Measurements from ENCODE around the gene OR4C5. TPM values are rescaled to one million over a fixed set of nuclear protein-coding genes. Genes with fewer than 3 reads are reported as not detected.
"Not testable (repeated sequence)": the region's sequence is repeated elsewhere in the genome, so short reads cannot be mapped to it uniquely, and the experiment has no call there.

Gene OR4C5
- total RNA-seq, 1 experiment from 2014 or later = not detected

- TF ChIP-seq ZNF671 (CRISPR knock-in tag; IDR thresholded peaks at IDR 0.05) (no peak), SP1 (CRISPR knock-in tag; conservative IDR thresholded peaks at IDR 0.05) (no peak), NR1H2 (CRISPR knock-in tag; IDR thresholded peaks at IDR 0.05) (no peak), CREM (CRISPR knock-in tag; IDR thresholded peaks at IDR 0.05) (no peak), PRRX2 (CRISPR knock-in tag; IDR thresholded peaks at IDR 0.05) (no peak), MLX (CRISPR knock-in tag; IDR thresholded peaks at IDR 0.05) (no peak), E2F1 (CRISPR knock-in tag; IDR thresholded peaks at IDR 0.05) (no peak), NFATC4 (CRISPR knock-in tag; IDR thresholded peaks at IDR 0.05) (no peak)
- TF ChIP-seq, protein P1, sequence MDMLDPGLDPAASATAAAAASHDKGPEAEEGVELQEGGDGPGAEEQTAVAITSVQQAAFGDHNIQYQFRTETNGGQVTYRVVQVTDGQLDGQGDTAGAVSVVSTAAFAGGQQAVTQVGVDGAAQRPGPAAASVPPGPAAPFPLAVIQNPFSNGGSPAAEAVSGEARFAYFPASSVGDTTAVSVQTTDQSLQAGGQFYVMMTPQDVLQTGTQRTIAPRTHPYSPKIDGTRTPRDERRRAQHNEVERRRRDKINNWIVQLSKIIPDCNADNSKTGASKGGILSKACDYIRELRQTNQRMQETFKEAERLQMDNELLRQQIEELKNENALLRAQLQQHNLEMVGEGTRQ (CRISPR knock-in tag; IDR thresholded peaks at IDR 0.05) = no peak
- TF ChIP-seq, protein P2, sequence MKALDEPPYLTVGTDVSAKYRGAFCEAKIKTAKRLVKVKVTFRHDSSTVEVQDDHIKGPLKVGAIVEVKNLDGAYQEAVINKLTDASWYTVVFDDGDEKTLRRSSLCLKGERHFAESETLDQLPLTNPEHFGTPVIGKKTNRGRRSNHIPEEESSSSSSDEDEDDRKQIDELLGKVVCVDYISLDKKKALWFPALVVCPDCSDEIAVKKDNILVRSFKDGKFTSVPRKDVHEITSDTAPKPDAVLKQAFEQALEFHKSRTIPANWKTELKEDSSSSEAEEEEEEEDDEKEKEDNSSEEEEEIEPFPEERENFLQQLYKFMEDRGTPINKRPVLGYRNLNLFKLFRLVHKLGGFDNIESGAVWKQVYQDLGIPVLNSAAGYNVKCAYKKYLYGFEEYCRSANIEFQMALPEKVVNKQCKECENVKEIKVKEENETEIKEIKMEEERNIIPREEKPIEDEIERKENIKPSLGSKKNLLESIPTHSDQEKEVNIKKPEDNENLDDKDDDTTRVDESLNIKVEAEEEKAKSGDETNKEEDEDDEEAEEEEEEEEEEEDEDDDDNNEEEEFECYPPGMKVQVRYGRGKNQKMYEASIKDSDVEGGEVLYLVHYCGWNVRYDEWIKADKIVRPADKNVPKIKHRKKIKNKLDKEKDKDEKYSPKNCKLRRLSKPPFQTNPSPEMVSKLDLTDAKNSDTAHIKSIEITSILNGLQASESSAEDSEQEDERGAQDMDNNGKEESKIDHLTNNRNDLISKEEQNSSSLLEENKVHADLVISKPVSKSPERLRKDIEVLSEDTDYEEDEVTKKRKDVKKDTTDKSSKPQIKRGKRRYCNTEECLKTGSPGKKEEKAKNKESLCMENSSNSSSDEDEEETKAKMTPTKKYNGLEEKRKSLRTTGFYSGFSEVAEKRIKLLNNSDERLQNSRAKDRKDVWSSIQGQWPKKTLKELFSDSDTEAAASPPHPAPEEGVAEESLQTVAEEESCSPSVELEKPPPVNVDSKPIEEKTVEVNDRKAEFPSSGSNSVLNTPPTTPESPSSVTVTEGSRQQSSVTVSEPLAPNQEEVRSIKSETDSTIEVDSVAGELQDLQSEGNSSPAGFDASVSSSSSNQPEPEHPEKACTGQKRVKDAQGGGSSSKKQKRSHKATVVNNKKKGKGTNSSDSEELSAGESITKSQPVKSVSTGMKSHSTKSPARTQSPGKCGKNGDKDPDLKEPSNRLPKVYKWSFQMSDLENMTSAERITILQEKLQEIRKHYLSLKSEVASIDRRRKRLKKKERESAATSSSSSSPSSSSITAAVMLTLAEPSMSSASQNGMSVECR (CRISPR knock-in tag; IDR thresholded peaks at IDR 0.05; ENCODE audit: borderline replicate concordance) = no peak
Observed at GRCh38 chr11:48354013-48354412, 12.3 kb downstream of the OR4C5 start (continued).

- peaks cover 66% of the 10 kb centered on the region for H3K36me3 Mint-ChIP-seq
- ATAC-seq; H3K4me1 Mint-ChIP-seq; CTCF ChIA-PET; H3K4me3 Mint-ChIP-seq; DNase-seq (ENCODE audit: low spot score); H3K27me3 Mint-ChIP-seq (ENCODE audit: low read depth); POLR2A ChIA-PET; H3K27ac Mint-ChIP-seq: not testable (repeated sequence)
- peaks cover 80% of the 10 kb centered on the region for H3K9me3 Mint-ChIP-seq
Observed at GRCh38 chr11:48346286-48346685, 20.0 kb downstream of the OR4C5 start.

- ATAC-seq; POLR2A ChIA-PET; H3K27me3 Mint-ChIP-seq (ENCODE audit: low read depth); CTCF ChIA-PET; H3K27ac Mint-ChIP-seq; H3K4me1 Mint-ChIP-seq; H3K4me3 Mint-ChIP-seq; DNase-seq (ENCODE audit: low spot score): not testable (repeated sequence)
- Mint-ChIP-seq H3K36me3 (peaks cover 58% of the 10 kb centered on the region), H3K9me3 (peaks cover 77% of the 10 kb centered on the region)
Observed at GRCh38 chr11:48342505-48342904, 23.8 kb downstream of the OR4C5 start.

- ChIA-PET CTCF (no interaction called here), POLR2A (no interaction called here)
- H3K36me3 Mint-ChIP-seq = peaks cover 55% of the 10 kb centered on the region
- H3K4me3 Mint-ChIP-seq = no peak overlapping the region
- no peaks in the 10 kb centered on the region; the same call in 1 of the 2 replicates for H3K27me3 Mint-ChIP-seq (ENCODE audit: low read depth)
- H3K27ac Mint-ChIP-seq = no peak overlapping the region
- no peaks in the 10 kb centered on the region for H3K4me1 Mint-ChIP-seq
- DNase-seq (ENCODE audit: low spot score) = no peak
- H3K9me3 Mint-ChIP-seq = peaks cover 75% of the 10 kb centered on the region
- ATAC-seq = no peak
- TF ChIP-seq ESRRA (CRISPR knock-in tag; IDR thresholded peaks at IDR 0.05; ENCODE audit: borderline replicate concordance) (no peak), JUN (CRISPR knock-in tag; IDR thresholded peaks at IDR 0.05) (no peak), NFATC4 (CRISPR knock-in tag; IDR thresholded peaks at IDR 0.05) (no peak), ELF4 (CRISPR knock-in tag; IDR thresholded peaks at IDR 0.05; ENCODE audit: low read depth) (no peak), ZNF232 (CRISPR knock-in tag; IDR thresholded peaks at IDR 0.05) (no peak)
- TF ChIP-seq, protein P3, sequence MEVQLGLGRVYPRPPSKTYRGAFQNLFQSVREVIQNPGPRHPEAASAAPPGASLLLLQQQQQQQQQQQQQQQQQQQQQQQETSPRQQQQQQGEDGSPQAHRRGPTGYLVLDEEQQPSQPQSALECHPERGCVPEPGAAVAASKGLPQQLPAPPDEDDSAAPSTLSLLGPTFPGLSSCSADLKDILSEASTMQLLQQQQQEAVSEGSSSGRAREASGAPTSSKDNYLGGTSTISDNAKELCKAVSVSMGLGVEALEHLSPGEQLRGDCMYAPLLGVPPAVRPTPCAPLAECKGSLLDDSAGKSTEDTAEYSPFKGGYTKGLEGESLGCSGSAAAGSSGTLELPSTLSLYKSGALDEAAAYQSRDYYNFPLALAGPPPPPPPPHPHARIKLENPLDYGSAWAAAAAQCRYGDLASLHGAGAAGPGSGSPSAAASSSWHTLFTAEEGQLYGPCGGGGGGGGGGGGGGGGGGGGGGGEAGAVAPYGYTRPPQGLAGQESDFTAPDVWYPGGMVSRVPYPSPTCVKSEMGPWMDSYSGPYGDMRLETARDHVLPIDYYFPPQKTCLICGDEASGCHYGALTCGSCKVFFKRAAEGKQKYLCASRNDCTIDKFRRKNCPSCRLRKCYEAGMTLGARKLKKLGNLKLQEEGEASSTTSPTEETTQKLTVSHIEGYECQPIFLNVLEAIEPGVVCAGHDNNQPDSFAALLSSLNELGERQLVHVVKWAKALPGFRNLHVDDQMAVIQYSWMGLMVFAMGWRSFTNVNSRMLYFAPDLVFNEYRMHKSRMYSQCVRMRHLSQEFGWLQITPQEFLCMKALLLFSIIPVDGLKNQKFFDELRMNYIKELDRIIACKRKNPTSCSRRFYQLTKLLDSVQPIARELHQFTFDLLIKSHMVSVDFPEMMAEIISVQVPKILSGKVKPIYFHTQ (CRISPR knock-in tag; IDR thresholded peaks at IDR 0.05) = no peak
- TF ChIP-seq, protein P4, sequence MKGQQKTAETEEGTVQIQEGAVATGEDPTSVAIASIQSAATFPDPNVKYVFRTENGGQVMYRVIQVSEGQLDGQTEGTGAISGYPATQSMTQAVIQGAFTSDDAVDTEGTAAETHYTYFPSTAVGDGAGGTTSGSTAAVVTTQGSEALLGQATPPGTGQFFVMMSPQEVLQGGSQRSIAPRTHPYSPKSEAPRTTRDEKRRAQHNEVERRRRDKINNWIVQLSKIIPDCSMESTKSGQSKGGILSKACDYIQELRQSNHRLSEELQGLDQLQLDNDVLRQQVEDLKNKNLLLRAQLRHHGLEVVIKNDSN (CRISPR knock-in tag; IDR thresholded peaks at IDR 0.05) = no peak
- TF ChIP-seq, protein P5, sequence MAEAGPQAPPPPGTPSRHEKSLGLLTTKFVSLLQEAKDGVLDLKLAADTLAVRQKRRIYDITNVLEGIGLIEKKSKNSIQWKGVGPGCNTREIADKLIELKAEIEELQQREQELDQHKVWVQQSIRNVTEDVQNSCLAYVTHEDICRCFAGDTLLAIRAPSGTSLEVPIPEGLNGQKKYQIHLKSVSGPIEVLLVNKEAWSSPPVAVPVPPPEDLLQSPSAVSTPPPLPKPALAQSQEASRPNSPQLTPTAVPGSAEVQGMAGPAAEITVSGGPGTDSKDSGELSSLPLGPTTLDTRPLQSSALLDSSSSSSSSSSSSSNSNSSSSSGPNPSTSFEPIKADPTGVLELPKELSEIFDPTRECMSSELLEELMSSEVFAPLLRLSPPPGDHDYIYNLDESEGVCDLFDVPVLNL (CRISPR knock-in tag; IDR thresholded peaks at IDR 0.05; ENCODE audit: borderline replicate concordance, low read depth) = no peak
Observed at GRCh38 chr11:48341466-48341865, 24.8 kb downstream of the OR4C5 start.

Measured in WTC11 (cell line).